HL-60 (cell line): ENCODE results near the gene ZNF697.

ENCODE experiments used
- DNase-seq, 2 experiments: peaks; one replicate each; pipeline ENCODE4 v3.0.0-alpha.2; 2010 to 2020; ENCODE audit warnings: low read depth in 1 of 2, low spot score in 1 of 2
- H3K27ac ChIP-seq: fragments of 250-450 bp; sonication (Bioruptor Pico); replicated peaks from 2 replicates; pipeline ENCODE4 v1.5.1; 2020; ENCODE audit warnings: mild to moderate bottlenecking, moderate library complexity
- H3K27me3 ChIP-seq: fragments of 250-450 bp; sonication (Bioruptor Pico); 2 replicates; pipeline ENCODE4 v1.5.1; 2021; ENCODE audit warnings: mild to moderate bottlenecking, moderate library complexity; ENCODE audit not compliant: insufficient read depth, poor library complexity, severe bottlenecking
- H3K4me3 ChIP-seq: replicated peaks from 2 replicates; pipeline ENCODE4 v1.5.1; 2011; ENCODE audit warnings: mild to moderate bottlenecking, control low read depth, low read length; ENCODE audit not compliant: insufficient read depth
- CTCF ChIP-seq: IDR thresholded peaks from one replicate; pipeline ENCODE4 v1.5.1; 2011; ENCODE audit warnings: low read length, control low read depth, inconsistent platforms; ENCODE audit not compliant: insufficient read depth
- GABPA ChIP-seq: IDR thresholded peaks from 2 replicates; pipeline ENCODE4 v1.6.1; 2012; ENCODE audit warnings: low read depth
- POLR2AphosphoS5 ChIP-seq: IDR thresholded peaks from 2 replicates; pipeline ENCODE4 v1.6.1; 2012; ENCODE audit warnings: low read depth
- REST ChIP-seq: IDR thresholded peaks from 2 replicates; pipeline ENCODE4 v1.6.1; 2012; ENCODE audit warnings: low read depth; ENCODE audit not compliant: insufficient replicate concordance
- SPI1 ChIP-seq: IDR thresholded peaks from 2 replicates; pipeline ENCODE4 v1.6.1; 2012; ENCODE audit warnings: low read depth, mild to moderate bottlenecking, borderline replicate concordance

The ZNF697 gene

GRCh38 chr1:119637710-119638109, 10.4 kb downstream of the ZNF697 start:
- Histone ChIP-seq H3K27me3 (no peaks in the 10 kb centered on the region), H3K27ac (no peak overlapping the region), H3K4me3 (no peak overlapping the region)
- DNase-seq: no peak
- no peak for TF ChIP-seq POLR2AphosphoS5
- TF ChIP-seq CTCF: no peak
- TF ChIP-seq GABPA: no peak
- TF ChIP-seq SPI1: no peak
- TF ChIP-seq REST: no peak

GRCh38 chr1:119636491-119637089, 11.5 kb downstream of the ZNF697 start:
- DNase-seq: no peak
- TF ChIP-seq POLR2AphosphoS5 (no peak), SPI1 (no peak), GABPA (no peak), REST (no peak), CTCF (no peak)
- H3K27me3 ChIP-seq: no peaks in the 10 kb centered on the region
- no peak overlapping the region for H3K27ac ChIP-seq
- H3K4me3 ChIP-seq: no peak overlapping the region

GRCh38 chr1:119635811-119636390, 12.2 kb downstream of the ZNF697 start:
- DNase-seq: no peak
- H3K4me3 ChIP-seq: no peak overlapping the region
- H3K27ac ChIP-seq: no peak overlapping the region
- no peak for TF ChIP-seq CTCF
- TF ChIP-seq POLR2AphosphoS5: no peak
- no peak for TF ChIP-seq REST
- no peak for TF ChIP-seq GABPA
- no peaks in the 10 kb centered on the region for H3K27me3 ChIP-seq
